KG1 (cell line): Measurements from ENCODE around the gene HHIPL1.

ENCODE experiments used
- DNase-seq: peaks from one replicate; lab custom pipeline; 2025; lab: John Stamatoyannopoulos, UW

Gene HHIPL1

GRCh38 chr14:99675382-99675835 is 30.5 kb downstream of the HHIPL1 start:
- DNase-seq = no peak

GRCh38 chr14:99675951-99676350 is 31.0 kb downstream of the HHIPL1 start:
- no peak for DNase-seq

GRCh38 chr14:99676657-99677056 is 31.7 kb downstream of the HHIPL1 start:
- no peak for DNase-seq

- no peak for DNase-seq
Observed at GRCh38 chr14:99677231-99678140, 32.6 kb downstream of the HHIPL1 start.

- DNase-seq = no peak
Observed at GRCh38 chr14:99678198-99678597, 33.3 kb downstream of the HHIPL1 start.

- DNase-seq = no peak
Observed at GRCh38 chr14:99679111-99679510, 34.2 kb downstream of the HHIPL1 start.

GRCh38 chr14:99679543-99679942 is 34.6 kb downstream of the HHIPL1 start:
- DNase-seq = no peak

DNA sequence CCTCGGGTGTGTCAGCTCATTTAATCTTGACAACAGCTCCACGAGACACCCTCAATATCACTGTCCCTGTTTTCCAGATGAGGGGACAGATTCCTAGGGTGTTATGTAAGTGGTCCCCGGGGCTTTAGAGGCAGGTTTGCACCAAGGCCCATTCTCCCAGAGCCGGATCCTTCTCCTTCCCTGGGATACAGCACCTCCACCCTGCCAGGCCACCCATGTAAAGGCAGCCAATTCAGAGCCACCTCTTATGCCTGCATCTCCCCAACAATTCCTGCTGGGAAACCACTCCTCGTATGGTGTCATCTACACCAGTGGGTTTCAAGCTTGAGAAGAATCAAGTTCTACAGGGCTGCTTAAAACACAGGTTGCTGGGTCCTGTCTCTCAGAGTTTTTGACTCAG is 35.1 kb downstream of the HHIPL1 start:
- no peak for DNase-seq

GRCh38 chr14:99681101-99681831 is 36.3 kb downstream of the HHIPL1 start:
- DNase-seq = no peak

DNA sequence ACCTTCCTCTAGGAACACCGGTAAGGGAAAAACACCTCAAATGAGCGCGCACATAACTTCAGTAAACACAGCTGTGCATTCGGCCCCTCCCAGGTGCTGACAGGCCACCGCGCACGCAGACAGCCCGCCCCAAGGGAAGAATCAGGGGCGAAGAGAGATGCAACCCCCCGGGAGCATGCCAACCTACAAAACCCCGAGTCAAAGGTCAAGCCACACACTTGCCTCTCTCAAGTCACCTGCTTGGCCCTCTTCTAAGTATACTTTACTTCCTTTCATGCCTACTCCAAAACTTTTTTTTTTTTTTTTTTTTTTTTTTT is 36.9 kb downstream of the HHIPL1 start:
- no peak for DNase-seq

GRCh38 chr14:99682809-99683618 is 38.1 kb downstream of the HHIPL1 start:
- peak; percentile 31 for DNase-seq

GRCh38 chr14:99683619-99684409 is 38.9 kb downstream of the HHIPL1 start, which contains the start of gene CYP46A1:
CYP46A1 (plus strand) TSS chr14:99684298; CDS start chr14:99684418, 120 bp downstream.
- peak; percentile 92 for DNase-seq

GRCh38 chr14:99684410-99684934 is 39.5 kb downstream of the HHIPL1 start:
- DNase-seq = no peak

- no peak for DNase-seq
Observed at GRCh38 chr14:99685151-99685591, 40.2 kb downstream of the HHIPL1 start.

DNA sequence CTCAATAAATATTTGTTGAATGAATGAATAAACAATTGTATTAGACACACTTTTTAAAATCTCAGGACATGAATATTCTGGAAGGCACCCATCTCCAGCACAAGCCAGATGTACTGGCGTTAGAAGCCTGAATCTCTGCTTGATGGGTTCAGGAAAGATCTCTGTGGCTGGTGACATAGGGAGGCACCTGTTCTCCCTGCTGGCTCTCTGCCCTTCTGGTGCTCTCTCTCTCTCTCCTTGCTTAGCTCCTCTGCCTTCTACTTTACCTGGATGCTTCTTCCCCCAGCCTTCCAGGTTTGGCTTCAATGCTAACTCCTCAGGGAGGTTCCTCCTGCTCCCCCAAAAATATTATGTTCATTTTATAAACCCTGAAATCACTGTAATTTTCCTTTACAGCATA is 40.7 kb downstream of the HHIPL1 start:
- DNase-seq = no peak

GRCh38 chr14:99686557-99687283 is 41.8 kb downstream of the HHIPL1 start:
- DNase-seq = no peak

GRCh38 chr14:99687284-99688209 is 42.6 kb downstream of the HHIPL1 start:
- DNase-seq = no peak

DNA sequence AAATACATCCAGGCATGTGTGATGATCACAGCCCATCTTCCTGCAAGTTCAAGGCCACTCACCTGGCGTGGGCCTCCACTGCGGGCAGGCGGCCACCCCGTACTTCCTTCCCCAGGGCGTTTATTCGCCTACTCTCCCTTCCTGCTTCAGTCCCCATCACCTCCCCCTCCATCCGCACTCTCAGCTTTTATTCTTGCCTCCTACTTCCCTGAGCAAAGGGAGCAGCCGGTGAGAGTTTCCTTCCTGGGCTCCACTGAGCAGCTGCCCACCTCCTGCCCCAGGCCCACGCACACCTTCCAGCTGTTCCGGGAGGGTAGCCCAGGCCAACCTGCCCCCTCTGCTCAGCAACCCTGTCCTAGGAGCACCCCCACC is 43.3 kb downstream of the HHIPL1 start:
- no peak for DNase-seq

- DNase-seq = no peak
Observed at GRCh38 chr14:99688629-99689028, 43.7 kb downstream of the HHIPL1 start.
